ENCODE data around the gene MARK1. TPM values are rescaled to one million over a fixed set of nuclear protein-coding genes. Genes with fewer than 3 reads are reported as not detected.
A peak's percentile ranks its signal among the peaks of the same experiment; 100 is the strongest.

MARK1 gene
- total RNA-seq, 3 donors from 2014 or later: 1.4 to 11.2 (median 1.8) TPM

DNA sequence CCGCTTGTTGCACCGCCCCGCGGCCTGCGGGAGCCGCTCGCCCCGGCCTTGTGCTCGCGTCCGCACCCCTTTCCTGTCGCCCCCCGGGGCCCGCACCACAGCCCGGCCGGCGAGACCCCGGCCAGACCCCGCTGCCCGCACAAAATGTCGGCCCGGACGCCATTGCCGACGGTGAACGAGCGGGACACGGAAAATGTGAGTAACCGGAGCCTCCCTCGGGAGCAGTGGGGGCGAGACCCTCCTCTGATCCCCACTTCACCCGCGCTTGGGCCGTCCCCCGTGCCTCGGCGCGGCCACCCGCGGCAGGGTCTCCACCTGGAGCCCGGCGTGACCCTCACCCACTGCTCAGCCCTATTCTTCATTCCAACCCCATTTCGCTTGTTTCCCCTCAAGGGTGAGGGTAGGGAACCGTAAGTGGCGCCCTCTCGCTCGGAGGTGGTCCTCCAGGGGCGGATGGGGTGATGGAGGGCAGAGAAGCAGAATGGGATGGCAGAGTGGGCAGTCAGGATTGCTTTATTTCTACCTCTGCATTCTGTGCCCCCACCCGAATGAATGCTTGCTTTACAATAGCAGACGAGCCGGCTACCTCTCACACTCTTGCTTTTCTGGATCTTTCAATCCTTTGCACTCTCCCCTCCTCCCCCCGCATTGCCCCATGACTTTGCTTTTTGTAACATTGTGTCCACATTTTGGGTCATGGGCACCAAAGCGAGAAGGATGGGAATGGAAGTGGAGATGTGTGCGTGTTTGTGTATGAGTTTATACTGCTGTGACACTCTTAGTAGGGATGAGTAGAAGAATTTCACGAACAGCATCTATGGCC is 954 bp downstream of the MARK1 start:
- intact Hi-C loops (cut with DNase I, micrococcal nuclease): no loop called here
- peak overlapping the region; percentile 54 for H3K4me3 ChIP-seq
- TF ChIP-seq, protein P1, sequence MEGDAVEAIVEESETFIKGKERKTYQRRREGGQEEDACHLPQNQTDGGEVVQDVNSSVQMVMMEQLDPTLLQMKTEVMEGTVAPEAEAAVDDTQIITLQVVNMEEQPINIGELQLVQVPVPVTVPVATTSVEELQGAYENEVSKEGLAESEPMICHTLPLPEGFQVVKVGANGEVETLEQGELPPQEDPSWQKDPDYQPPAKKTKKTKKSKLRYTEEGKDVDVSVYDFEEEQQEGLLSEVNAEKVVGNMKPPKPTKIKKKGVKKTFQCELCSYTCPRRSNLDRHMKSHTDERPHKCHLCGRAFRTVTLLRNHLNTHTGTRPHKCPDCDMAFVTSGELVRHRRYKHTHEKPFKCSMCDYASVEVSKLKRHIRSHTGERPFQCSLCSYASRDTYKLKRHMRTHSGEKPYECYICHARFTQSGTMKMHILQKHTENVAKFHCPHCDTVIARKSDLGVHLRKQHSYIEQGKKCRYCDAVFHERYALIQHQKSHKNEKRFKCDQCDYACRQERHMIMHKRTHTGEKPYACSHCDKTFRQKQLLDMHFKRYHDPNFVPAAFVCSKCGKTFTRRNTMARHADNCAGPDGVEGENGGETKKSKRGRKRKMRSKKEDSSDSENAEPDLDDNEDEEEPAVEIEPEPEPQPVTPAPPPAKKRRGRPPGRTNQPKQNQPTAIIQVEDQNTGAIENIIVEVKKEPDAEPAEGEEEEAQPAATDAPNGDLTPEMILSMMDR (IDR thresholded peaks at IDR 0.05): no peak
- no peaks in the 10 kb centered on the region for H3K36me3 ChIP-seq (ENCODE audit: low read depth)
- H3K9me3 ChIP-seq: no peaks in the 10 kb centered on the region
- peak; percentile 5 for ATAC-seq
- peak in 2 of 3 donors; percentile 14 to 45 for DNase-seq
- no peaks in the 10 kb centered on the region for H3K4me1 ChIP-seq (ENCODE audit: low read depth)

DNA sequence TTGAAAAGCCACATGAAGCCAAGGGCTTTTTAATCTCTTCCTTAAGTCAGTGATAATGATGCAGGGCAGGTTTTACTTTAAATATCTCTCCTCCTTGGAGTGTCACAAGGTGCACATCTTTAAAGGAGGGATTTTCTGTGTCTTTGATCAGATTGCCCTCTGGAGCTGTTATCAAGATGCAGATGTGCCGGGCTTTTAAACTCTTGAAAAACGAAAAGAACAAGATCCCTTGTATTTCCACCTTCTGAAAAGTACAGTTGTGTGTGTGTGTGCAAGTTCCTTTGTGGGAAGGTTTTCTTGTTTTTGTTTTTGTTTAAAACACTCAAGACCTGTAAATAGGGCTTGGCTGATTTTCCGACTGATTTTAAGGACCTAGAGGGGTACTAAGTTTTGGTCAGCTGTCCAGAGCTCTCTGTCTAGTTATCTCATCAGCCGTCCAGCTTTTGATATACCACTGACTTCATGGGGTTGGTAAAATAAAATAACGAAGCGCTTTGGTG is 1.6 kb downstream of the MARK1 start:
- intact Hi-C loops (cut with DNase I, micrococcal nuclease): no loop called here
- H3K4me1 ChIP-seq (ENCODE audit: low read depth): no peaks in the 10 kb centered on the region
- H3K36me3 ChIP-seq (ENCODE audit: low read depth): no peaks in the 10 kb centered on the region
- H3K4me3 ChIP-seq: no peak overlapping the region
- ATAC-seq (no peak), DNase-seq (no peak)
- TF ChIP-seq, protein P1 (IDR thresholded peaks at IDR 0.05): no peak
- H3K9me3 ChIP-seq: no peaks in the 10 kb centered on the region

DNA sequence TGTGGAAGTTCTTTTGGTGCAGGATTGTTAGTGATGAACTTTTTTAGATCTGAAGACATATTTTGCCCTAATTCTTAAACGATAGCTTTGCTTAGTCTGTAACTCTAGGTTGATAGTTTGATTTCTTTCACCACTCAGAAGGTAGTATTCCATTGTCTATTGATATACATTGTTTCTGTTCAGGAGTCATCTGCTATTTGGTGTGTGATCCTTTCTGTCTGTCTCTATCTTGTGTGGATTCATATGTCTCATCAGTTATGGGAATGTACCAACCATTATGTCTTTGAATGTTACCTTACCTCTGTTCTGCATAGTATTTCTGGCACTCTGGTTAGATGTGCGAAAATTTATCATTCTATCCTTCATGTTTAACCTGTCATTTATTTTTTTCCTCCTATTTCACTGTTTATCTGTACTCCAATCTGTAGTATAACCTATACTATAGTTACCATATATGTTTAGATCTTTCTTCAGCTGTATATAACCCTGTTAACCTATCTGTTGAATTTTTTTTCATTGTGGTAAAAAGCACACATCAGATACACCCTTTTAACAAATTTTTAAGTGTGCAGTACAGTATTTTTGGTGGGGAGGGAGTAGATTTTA is 5.7 kb downstream of the MARK1 start:
- TF ChIP-seq, protein P1 (IDR thresholded peaks at IDR 0.05): no peak

DNA sequence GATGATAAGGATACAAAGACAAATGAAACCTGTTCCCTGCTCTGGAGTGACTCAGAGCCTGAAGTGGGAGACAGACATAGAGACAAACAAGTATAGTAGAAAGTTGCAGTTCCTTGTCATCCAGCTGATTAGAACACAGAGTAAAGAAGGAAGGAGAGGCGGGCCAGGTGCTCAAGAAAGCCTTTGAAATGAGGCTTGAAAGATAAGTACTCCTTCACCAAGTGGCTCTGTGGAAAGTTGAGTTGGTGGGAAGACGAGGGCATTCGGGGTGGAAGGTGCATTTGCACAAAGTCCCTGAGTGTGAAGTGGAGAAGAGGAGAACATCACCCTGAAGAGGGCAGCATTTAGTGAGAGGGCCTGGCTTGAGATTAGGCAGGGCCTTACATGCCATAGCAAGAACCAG is 17.0 kb downstream of the MARK1 start:
- intact Hi-C loops (cut with DNase I, micrococcal nuclease): no loop called here
- ATAC-seq (peak; percentile 37), DNase-seq (peak in 1 of 3 donors; percentile 11)

More for the DNA sequence above, 5.7 kb downstream of the MARK1 start:
- no peaks in the 10 kb centered on the region for H3K4me1 ChIP-seq (ENCODE audit: low read depth)
- no peaks in the 10 kb centered on the region for H3K36me3 ChIP-seq (ENCODE audit: low read depth)
- ATAC-seq: no peak
- no peak overlapping the region for H3K4me3 ChIP-seq
- H3K9me3 ChIP-seq: no peaks in the 10 kb centered on the region
- DNase-seq: no peak
- intact Hi-C loops (cut with DNase I, micrococcal nuclease): no loop called here

DNA sequence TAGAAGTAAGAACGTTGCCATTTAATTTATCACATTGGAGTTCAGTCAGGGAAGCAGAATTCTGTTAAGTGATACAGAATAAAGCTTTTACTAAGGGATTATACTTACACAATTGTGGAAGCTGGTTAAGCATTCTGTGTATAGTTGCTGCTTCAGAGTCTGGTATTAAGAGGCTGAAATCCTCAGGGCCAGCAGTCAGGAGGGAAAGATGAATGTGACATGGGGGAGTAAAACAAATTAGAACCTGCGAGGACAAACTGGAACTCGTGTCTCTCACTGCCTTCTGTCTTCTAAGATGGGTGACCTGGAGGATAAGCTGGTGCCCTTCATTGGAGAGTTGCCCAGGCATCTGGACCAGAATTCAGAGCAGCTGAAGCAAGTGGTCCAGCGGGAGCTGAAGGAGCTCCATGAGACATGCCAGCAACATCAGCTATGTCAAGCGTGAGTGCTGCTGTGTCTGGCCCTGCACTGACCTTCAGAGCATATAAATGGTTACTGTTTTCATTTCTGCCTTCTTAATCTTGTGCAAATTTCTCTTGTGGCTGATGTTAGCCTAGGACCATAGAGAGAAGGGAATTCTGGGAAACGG is 23.0 kb downstream of the MARK1 start:
- ATAC-seq (no peak), DNase-seq (no peak)
- TF ChIP-seq, protein P1 (IDR thresholded peaks at IDR 0.05): no peak
- H3K36me3 ChIP-seq (ENCODE audit: low read depth): no peaks in the 10 kb centered on the region
- intact Hi-C loops (cut with DNase I, micrococcal nuclease): no loop called here
- no peak overlapping the region for H3K4me3 ChIP-seq
- no peaks in the 10 kb centered on the region for H3K4me1 ChIP-seq (ENCODE audit: low read depth)
- H3K9me3 ChIP-seq: no peaks in the 10 kb centered on the region

More for the DNA sequence above, 17.0 kb downstream of the MARK1 start:
- Histone ChIP-seq H3K9me3 (no peaks in the 10 kb centered on the region), H3K4me3 (no peak overlapping the region), H3K4me1 (ENCODE audit: low read depth) (no peaks in the 10 kb centered on the region), H3K36me3 (ENCODE audit: low read depth) (no peaks in the 10 kb centered on the region)
- TF ChIP-seq, protein P1 (IDR thresholded peaks at IDR 0.05): no peak
